NT2/D1 (cell line): ENCODE measurements around the gene GABARAP.

Experiments
- DNase-seq: peaks from one replicate; pipeline ENCODE4 v3.0.0-alpha.2; 2011; ENCODE audit warnings: low read depth, low spot score
- H3K27me3 ChIP-seq: 2 replicates; pipeline ENCODE4 v1.6.0; 2011; ENCODE audit warnings: mild to moderate bottlenecking; ENCODE audit not compliant: insufficient read length, insufficient read depth
- H3K36me3 ChIP-seq: 2 replicates; pipeline ENCODE4 v1.6.1; 2011; ENCODE audit warnings: mild to moderate bottlenecking, low read length, mixed read lengths; ENCODE audit not compliant: insufficient read depth, insufficient read length
- H3K4me1 ChIP-seq: 2 replicates; pipeline ENCODE4 v1.5.1; 2011; ENCODE audit not compliant: insufficient read depth, insufficient read length
- H3K4me3 ChIP-seq: 2 replicates; pipeline ENCODE4 v1.5.1; 2011; ENCODE audit warnings: low read depth; ENCODE audit not compliant: insufficient read length
- H3K9ac ChIP-seq: 2 replicates; pipeline ENCODE4 v1.6.0; 2011; ENCODE audit warnings: low read depth; ENCODE audit not compliant: insufficient read length
- H3K9me3 ChIP-seq: 2 replicates; pipeline ENCODE4 v1.5.1; 2011; ENCODE audit warnings: mild to moderate bottlenecking, low read length; ENCODE audit not compliant: insufficient read depth
- SUZ12 ChIP-seq: IDR thresholded peaks from 2 replicates; pipeline ENCODE4 v1.6.1; 2011; ENCODE audit not compliant: insufficient read length, insufficient read depth; ENCODE audit errors: extremely low read depth
- YY1 ChIP-seq: IDR thresholded peaks from 2 replicates; pipeline ENCODE4 v1.6.1; 2011; ENCODE audit not compliant: insufficient read length, insufficient read depth
- ZNF274 ChIP-seq: IDR thresholded peaks from 2 replicates; pipeline ENCODE4 v1.6.1; 2011; ENCODE audit warnings: mild to moderate bottlenecking, low read depth, low read length

Gene GABARAP

GRCh38 chr17:7218166-7218565 lies 24.1 kb downstream of the GABARAP start:
- peaks cover 14% of the 10 kb centered on the region for H3K4me1 ChIP-seq

DNA sequence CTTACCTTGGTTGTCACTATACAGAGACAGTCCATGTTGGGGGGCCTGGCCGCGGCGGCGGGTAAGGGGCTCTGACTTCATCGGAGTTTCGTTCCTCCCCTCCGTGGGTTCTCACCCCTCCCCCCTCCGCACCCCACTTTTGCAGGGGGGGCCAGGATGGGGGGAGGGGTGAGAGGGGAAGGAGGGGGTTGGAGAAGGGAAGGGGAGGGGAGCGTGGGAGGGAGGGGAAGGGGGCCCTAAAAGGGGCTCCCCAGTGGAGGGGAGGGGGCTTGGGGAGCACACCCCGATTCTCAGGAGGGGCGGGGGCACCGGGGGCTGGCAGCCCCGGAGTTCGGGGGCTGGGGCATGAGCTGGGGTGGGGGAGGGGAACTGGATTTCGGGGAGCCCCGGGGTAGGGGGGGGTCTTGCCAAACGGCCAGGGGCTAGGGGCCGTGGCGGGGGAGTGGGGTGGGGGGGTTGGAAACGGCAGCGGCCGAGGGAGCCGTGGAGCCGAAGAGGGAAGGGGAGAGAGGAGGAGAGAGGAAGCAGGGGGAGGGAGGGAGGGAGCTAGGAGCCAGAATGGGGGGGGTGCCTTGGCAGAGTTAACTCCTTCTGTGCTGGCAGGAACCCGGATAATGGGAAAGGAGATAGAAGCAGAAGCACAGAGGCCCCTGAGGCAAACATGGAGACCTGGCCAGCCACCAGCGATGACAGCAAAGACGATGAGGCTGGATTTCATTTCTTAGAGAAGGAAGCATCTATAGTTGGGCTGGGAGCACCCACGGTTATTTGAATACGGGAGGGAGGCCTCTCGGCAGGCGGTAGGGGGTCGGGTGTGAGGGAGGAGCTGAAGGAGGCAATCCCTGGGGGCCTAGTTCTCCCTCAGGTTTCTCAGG lies 24.9 kb downstream of the GABARAP start:
- no peak for DNase-seq
- TF ChIP-seq ZNF274: no peak
- TF ChIP-seq SUZ12: no peak

More at GRCh38 chr17:7218166-7218565, 24.1 kb downstream of the GABARAP start:
- no peak for TF ChIP-seq YY1
- no peaks in the 10 kb centered on the region for H3K9me3 ChIP-seq
- H3K9ac ChIP-seq: peak overlapping the region; percentile 70
- H3K36me3 ChIP-seq: peaks cover 26% of the 10 kb centered on the region
- H3K27me3 ChIP-seq: no peaks in the 10 kb centered on the region
- H3K4me3 ChIP-seq: no peak overlapping the region
- DNase-seq: no peak

DNA sequence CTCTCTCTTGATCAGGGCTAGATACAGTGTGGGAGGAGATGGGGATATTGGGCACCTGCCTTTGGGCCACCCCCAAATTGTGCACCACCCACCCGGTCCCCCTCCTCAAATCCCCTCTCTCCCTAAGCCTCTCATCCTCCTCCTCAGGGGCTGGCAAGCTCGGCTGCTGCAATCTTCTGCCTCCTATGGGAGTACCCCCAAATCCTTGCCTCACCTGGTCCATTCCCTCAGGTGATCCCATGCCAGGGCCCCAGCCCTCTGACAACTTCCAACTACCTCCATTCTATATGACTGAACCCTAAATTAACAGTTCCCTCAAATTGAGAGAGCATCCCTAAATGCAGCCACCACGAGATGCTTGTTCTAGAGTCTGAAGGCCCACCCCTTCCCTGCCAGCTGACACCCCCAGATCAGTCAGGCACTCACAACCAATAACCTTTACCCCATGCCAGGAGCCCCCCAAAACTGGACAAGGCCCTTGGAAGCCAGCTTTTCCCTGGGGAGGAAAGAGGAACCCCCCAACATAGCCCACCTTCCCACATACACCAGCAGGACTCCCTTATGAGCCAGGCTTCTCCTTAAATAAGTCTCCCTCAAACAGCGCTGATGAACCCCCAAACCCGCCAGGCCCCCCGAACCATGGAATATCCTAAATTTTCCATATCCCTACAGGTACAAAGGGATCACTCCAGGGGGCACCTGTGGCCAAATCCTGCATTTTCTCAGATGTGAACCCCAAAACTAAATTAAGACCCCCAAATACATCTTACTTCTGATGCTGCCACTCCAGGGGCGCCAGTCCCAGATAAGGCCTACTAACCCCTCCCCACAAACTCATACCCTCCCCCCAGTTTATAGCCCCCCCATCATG lies 25.8 kb downstream of the GABARAP start:
- H3K9ac ChIP-seq: peak overlapping the region; percentile 79

More for the DNA sequence above, 24.9 kb downstream of the GABARAP start:
- H3K27me3 ChIP-seq: no peaks in the 10 kb centered on the region
- peak overlapping the region; percentile 50 for H3K4me3 ChIP-seq
- no peaks in the 10 kb centered on the region for H3K9me3 ChIP-seq
- peaks cover 11% of the 10 kb centered on the region for H3K4me1 ChIP-seq
- peak overlapping the region; percentile 79 for H3K9ac ChIP-seq
- peaks cover 18% of the 10 kb centered on the region for H3K36me3 ChIP-seq

DNA sequence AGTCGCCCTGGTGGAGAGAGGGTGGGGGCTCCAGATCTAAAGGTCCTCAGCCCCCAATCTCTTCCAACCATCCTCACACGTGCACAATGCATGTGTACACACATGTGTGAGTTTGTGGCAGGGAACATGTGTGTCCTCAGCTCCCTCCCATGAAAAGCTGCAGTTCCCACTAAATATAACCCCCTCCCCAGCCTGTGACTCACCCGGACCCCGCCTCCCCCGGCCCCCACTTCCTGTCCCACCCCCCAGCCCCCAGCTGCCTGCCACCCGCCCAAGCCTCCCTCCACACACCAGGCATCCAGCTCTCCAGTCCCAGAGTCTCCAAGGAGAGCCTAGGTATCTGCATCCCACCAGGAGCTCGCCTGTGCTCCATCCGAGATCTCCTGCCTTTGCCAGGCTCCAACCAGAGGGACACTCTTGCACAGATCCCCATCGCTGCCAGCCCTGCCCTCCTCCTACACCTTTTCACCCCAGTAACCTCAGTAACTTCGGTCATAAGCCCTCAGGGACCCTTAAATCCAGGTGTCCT lies 26.5 kb downstream of the GABARAP start:
- no peaks in the 10 kb centered on the region for H3K9me3 ChIP-seq
- no peak for TF ChIP-seq YY1
- no peak for TF ChIP-seq ZNF274
- no peak for TF ChIP-seq SUZ12
- H3K9ac ChIP-seq: peak overlapping the region; percentile 79
- no peak for DNase-seq
- peaks cover 10% of the 10 kb centered on the region for H3K4me1 ChIP-seq
- H3K4me3 ChIP-seq: peak overlapping the region; percentile 50
- no peaks in the 10 kb centered on the region for H3K27me3 ChIP-seq
- peaks cover 2% of the 10 kb centered on the region for H3K36me3 ChIP-seq

More for the DNA sequence above, 25.8 kb downstream of the GABARAP start:
- peak overlapping the region; percentile 50 for H3K4me3 ChIP-seq
- no peak for DNase-seq
- peaks cover 9% of the 10 kb centered on the region for H3K36me3 ChIP-seq
- peaks cover 11% of the 10 kb centered on the region for H3K4me1 ChIP-seq
- H3K9me3 ChIP-seq: no peaks in the 10 kb centered on the region
- H3K27me3 ChIP-seq: no peaks in the 10 kb centered on the region
- no peak for TF ChIP-seq SUZ12
- no peak for TF ChIP-seq ZNF274
- TF ChIP-seq YY1: no peak

GRCh38 chr17:7215136-7215638 lies 27.1 kb downstream of the GABARAP start:
- H3K4me3 ChIP-seq: peak overlapping the region; percentile 20
- peak overlapping the region; percentile 37 for H3K9ac ChIP-seq
- no peaks in the 10 kb centered on the region for H3K27me3 ChIP-seq
- no peak for TF ChIP-seq SUZ12
- no peaks in the 10 kb centered on the region for H3K36me3 ChIP-seq
- H3K9me3 ChIP-seq: no peaks in the 10 kb centered on the region
- H3K4me1 ChIP-seq: peaks cover 10% of the 10 kb centered on the region
- DNase-seq: no peak

DNA sequence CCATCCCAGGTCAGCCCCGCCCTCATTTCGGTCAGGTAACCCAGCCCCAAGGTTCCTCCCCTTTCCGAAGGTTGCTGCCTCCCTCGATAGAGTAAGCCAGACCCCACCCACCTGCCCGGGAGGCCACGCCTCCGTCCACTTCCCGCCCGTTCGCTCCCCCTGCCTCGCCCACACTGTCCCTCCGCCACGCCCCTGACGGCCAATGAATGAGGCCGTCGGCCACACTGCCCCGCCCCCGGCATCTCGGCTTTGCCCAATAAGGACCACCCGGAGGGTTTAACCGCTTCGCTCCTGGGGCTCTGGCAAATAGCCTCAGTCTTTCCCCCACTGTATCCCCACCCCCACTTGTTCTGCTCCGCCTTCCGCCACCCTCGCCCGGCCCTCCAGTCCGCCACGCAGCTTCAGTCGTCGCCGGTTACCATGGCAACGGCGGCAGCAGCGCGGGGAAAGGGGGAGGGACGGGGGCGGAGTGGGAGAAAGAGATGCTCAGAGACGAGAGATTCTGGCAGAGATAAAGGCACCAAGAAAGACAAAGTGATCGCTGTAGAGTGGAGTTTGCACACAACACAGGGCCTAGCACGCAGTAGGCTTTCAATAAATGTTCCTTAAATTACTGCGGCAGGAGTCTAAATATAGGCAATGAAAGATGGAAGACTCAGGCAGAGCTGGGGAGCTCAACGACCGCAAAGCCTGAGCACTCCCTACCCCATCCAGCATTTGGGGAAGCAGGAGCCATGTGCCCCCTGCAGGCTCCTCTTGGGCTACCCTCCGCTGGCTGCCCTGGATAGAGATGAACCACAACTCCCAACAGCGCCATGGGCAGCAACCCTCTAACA lies 27.7 kb downstream of the GABARAP start:
- no peaks in the 10 kb centered on the region for H3K9me3 ChIP-seq
- no peaks in the 10 kb centered on the region for H3K27me3 ChIP-seq
- peak overlapping the region; percentile 36 for H3K4me3 ChIP-seq
- H3K9ac ChIP-seq: no peak overlapping the region
- H3K4me1 ChIP-seq: peaks cover 10% of the 10 kb centered on the region
- no peaks in the 10 kb centered on the region for H3K36me3 ChIP-seq
- TF ChIP-seq ZNF274: no peak
- no peak for TF ChIP-seq SUZ12
- TF ChIP-seq YY1: no peak
- peak; percentile 96 for DNase-seq
